HUES48 (cell line): ENCODE data around the gene PLXNA1.

Experiments used
- H3K27ac ChIP-seq: one replicate; pipeline ENCODE4 v1.7.0; 2013; ENCODE audit warnings: low read depth, low read length, inconsistent platforms
- H3K27me3 ChIP-seq: 2 replicates; pipeline ENCODE4 v1.6.1; 2013; ENCODE audit warnings: mild to moderate bottlenecking, low read length; ENCODE audit not compliant: control insufficient read depth, insufficient read depth
- H3K36me3 ChIP-seq: 2 replicates; pipeline ENCODE4 v1.6.1; 2013; ENCODE audit warnings: low read length; ENCODE audit not compliant: control insufficient read depth, insufficient read depth
- H3K4me1 ChIP-seq: 2 replicates; pipeline ENCODE4 v1.6.1; 2013; ENCODE audit warnings: mild to moderate bottlenecking, low read length; ENCODE audit not compliant: control insufficient read depth, insufficient read depth
- H3K4me3 ChIP-seq: 2 replicates; pipeline ENCODE4 v1.5.1; 2013; ENCODE audit warnings: mild to moderate bottlenecking, low read depth, low read length
- H3K9ac ChIP-seq: 2 replicates; pipeline ENCODE4 v1.6.1; 2013; ENCODE audit warnings: mild to moderate bottlenecking, low read depth, low read length, moderate library complexity
- H3K9me3 ChIP-seq: 2 replicates; pipeline ENCODE4 v1.6.1; 2013; ENCODE audit warnings: low read length; ENCODE audit not compliant: control insufficient read depth, insufficient read depth

PLXNA1 gene

DNA sequence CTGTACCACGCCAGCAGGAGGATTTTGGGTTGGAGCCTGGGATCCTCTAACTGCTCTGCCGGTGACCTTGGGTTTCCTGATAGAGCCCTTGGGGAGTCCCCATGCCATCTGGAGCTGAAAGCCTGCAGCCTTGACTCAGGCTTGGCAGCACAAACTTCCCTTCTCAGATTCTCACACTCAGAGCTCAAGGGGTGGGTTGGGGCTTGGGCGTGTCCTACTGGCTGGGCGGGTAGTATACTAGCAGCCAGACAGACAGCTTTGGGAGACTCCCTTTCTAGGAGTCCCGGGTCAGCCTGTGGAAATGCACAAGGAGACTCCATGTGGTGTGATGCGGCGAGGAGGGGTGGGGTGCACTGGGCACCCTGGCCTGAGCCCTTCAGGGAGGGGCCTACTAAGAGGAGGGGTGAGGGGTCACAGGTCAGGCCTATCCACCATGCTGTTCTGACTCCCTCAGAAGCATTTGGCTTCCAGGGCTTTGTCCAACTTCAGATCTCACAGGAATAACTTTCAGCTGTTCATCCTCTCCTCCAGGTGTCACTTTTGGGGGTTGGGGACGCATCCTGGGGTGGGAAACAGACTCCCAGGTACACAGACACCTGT, 21.6 kb upstream of the PLXNA1 start:
- H3K27me3 ChIP-seq, result no peaks in the 10 kb centered on the region
- no peaks in the 10 kb centered on the region for H3K36me3 ChIP-seq
- H3K4me3 ChIP-seq, result no peak overlapping the region
- H3K27ac ChIP-seq, result no peak overlapping the region
- no peaks in the 10 kb centered on the region for H3K9me3 ChIP-seq
- peaks cover 8% of the 10 kb centered on the region; the same call in 1 of the 2 replicates for H3K4me1 ChIP-seq
- no peak overlapping the region for H3K9ac ChIP-seq

DNA sequence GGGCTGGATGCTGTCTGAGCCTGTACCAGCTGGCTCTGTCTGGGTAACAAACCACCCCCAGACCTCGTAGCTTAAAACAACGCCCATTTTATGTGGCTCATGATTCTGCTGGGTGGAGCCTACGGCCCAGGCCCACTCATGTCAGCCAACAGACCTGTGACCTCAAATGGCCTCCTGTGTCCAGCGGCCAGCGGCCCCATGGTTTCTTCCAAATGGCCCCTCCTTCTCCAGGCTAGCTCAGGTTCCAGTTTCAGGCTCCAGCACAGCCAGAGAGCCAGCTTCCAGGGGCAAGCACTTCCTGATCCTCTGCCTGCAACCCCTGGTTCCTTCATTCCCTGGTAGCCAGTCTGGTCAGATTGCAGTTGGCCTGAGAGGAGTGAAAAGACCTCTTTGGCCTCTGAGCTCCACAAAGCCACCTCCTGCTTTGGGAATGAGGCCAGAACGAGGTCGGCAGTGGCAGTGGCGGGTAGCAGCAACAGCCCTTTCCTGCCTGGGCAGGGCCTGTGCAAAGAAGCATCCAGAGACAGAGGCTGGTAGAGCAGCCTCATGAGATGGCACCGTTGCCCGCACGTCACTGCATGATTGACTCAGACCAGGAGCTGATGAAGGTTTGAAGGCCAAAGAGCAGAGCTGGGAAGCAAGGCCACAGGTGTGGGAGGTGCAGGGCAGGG, 21.0 kb upstream of the PLXNA1 start:
- Histone ChIP-seq H3K36me3 (no peaks in the 10 kb centered on the region), H3K4me1 (peaks cover 8% of the 10 kb centered on the region; the same call in 1 of the 2 replicates), H3K27ac (no peak overlapping the region), H3K9me3 (no peaks in the 10 kb centered on the region), H3K4me3 (no peak overlapping the region), H3K9ac (no peak overlapping the region), H3K27me3 (no peaks in the 10 kb centered on the region)

DNA sequence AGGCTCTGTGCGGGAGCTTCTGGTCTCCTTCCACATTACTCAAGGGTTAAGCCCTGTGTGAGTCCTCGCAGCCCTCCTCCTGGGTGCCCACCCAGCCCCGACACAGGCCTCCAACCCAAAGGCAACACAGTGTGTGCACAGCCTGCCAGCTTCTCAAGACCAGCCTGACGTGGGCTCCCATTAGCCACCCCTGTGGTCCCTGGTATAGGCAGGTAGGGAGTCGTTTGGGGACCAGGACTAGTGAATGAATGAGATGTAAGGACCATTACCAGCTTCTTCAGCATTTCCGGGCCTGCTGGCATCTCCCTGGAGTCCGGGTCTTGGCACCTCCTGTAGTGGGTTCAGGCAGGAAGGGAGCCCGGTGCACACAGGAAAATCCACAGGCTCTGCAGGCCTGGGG, 20.2 kb upstream of the PLXNA1 start:
- H3K36me3 ChIP-seq, result no peaks in the 10 kb centered on the region
- no peak overlapping the region for H3K9ac ChIP-seq
- H3K4me3 ChIP-seq, result no peak overlapping the region
- H3K27ac ChIP-seq, result no peak overlapping the region
- H3K9me3 ChIP-seq, result no peaks in the 10 kb centered on the region
- H3K27me3 ChIP-seq, result no peaks in the 10 kb centered on the region
- H3K4me1 ChIP-seq, result peaks cover 8% of the 10 kb centered on the region; the same call in 1 of the 2 replicates

DNA sequence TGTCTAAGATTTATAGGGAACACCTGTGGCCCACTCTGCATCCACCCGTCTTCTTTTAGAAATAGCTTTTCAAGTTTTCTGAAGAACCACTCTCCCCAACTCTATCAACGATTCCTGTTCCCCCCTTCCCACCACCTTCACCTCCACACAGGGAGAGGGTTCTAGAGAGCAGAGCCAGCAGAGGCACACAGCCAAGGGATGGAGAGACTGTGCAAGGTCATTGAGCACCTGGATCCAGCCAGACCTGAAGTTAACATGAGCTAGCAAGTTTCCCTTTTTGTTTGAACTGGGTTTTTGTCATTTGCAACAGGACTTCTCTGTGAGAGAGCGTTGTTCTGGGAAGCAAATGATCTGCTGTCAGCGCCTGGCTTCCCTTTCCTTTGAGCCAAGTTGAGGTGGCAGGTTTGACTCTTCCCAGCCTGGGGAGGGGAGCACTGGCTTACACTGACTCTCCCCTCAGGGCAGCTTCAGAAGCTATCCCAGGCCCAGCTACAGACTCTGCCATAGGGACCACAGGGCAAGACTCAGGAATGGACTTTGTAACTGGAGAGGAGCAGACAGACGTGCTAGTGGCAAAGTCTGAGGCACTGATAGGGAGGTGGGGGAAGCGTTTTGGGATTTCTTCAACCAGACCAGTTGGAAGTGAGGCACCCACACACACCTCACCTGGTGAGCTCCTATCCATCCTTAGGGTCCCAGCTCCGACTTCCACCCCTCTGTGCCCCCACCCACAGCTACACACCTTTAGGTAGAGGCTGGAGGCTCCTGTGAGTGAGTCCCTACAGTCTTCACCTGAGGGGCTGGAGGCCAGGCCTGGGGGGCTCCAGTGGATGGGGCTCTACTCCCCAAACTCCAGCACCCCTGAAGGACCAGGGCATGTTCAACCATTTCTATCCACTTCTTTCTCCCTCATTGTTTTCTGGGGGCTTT, 19.4 kb upstream of the PLXNA1 start:
- H3K27ac ChIP-seq, result no peak overlapping the region
- H3K4me3 ChIP-seq, result no peak overlapping the region
- H3K9me3 ChIP-seq, result no peaks in the 10 kb centered on the region
- H3K36me3 ChIP-seq, result no peaks in the 10 kb centered on the region
- no peak overlapping the region for H3K9ac ChIP-seq
- peaks cover 8% of the 10 kb centered on the region; the same call in 1 of the 2 replicates for H3K4me1 ChIP-seq
- H3K27me3 ChIP-seq, result no peaks in the 10 kb centered on the region

DNA sequence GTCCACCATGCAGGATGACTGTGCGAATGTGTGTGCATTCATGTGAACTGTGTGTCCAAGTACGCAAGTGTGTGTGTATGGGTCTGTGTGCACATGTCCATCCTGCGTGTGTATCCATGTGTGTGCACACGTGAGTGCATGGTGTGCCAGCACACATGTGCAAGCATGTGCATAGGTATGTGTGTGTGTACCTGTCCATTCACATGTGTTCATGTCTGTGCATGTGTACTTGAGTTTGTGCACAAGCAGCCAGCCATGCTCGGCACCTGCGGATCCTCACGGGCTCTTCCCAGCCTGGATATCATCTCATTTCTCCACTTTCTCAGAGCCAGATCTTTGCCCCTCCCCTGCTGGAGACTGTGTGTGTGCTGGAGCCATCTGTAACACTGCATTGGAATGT, 18.7 kb upstream of the PLXNA1 start:
- no peaks in the 10 kb centered on the region for H3K27me3 ChIP-seq
- peaks cover 11% of the 10 kb centered on the region; the same call in 1 of the 2 replicates for H3K4me1 ChIP-seq
- no peaks in the 10 kb centered on the region for H3K9me3 ChIP-seq

DNA sequence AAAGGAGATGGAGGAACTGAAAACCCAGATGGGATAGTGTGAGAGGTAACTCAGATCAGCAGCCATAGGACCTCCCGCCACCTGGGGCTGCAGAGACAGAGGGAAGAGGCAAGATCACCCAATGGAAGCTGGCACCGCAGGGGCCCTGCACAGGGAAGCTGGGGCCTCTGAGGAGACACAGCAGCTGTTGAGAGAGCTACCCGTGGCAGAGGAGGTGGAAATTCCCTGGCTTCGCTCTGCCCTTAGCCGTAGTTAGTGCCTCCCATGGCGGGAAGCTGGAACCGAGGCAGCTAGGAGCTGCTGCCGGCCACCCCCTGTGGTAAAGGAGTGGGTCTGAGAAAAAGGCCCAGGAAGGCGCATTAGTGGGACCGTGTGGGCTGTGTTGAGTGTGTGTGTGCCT, 18.0 kb upstream of the PLXNA1 start:
- no peaks in the 10 kb centered on the region for H3K36me3 ChIP-seq
- no peak overlapping the region for H3K4me3 ChIP-seq
- no peaks in the 10 kb centered on the region for H3K27me3 ChIP-seq
- no peaks in the 10 kb centered on the region for H3K9me3 ChIP-seq
- H3K4me1 ChIP-seq, result peaks cover 10% of the 10 kb centered on the region; the same call in 1 of the 2 replicates
- H3K27ac ChIP-seq, result no peak overlapping the region
- H3K9ac ChIP-seq, result no peak overlapping the region

More for the DNA sequence above, 18.7 kb upstream of the PLXNA1 start:
- no peak overlapping the region for H3K4me3 ChIP-seq
- H3K9ac ChIP-seq, result no peak overlapping the region
- H3K27ac ChIP-seq, result no peak overlapping the region
- H3K36me3 ChIP-seq, result no peaks in the 10 kb centered on the region

DNA sequence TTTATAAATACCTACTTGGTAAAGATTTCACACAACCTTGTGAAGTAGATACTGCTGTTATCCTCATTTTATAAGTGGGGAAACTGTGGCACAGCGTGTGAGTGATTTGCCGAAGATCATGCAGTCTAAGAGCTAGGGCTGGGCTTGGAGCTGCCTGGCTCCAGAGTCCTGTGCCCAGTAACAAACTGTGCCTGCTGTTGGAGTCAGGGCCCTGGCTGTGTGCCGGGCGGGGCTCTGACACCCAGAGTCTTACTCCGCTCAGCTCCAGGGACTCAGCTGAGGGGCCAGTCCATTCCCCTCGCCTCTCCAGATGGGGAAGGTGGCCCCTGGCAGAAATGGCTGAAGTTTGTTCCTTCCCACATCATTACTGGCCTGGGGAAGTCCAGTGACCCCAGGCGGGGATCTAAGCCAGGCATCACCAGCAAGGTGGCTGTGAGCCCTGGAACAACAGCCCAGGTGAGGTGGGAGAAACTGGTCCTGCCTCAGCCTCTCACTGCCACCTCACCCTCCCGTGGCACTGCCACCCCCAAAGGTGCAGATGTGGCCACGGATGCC, 17.3 kb upstream of the PLXNA1 start:
- H3K27ac ChIP-seq, result no peak overlapping the region
- H3K4me1 ChIP-seq, result peaks cover 5% of the 10 kb centered on the region; the same call in 1 of the 2 replicates
- no peaks in the 10 kb centered on the region for H3K36me3 ChIP-seq
- no peak overlapping the region for H3K9ac ChIP-seq
- H3K4me3 ChIP-seq, result no peak overlapping the region
- no peaks in the 10 kb centered on the region for H3K9me3 ChIP-seq
- H3K27me3 ChIP-seq, result no peaks in the 10 kb centered on the region

DNA sequence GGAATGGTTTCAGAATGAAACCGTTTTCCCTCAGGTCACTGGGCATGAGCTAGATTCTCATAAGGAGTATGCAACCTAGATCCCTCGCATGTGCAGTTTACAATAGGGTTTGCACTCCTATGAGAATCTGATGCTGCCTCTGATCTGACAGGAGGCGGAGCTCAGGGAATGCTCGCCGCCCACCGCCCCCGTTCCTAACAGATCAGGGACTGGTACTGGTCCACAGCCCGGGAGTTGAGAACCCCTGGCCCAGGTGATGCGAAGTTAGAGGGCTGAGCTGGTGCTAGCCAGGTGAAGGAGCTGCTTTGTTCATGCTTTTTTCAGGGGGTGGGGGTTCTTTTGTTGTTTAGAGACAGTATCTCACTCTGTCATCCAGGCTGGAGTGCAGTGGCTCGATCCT, 15.5 kb upstream of the PLXNA1 start:
- Histone ChIP-seq H3K4me1 (0 out of 2 replicates have a peak, but pooled peaks cover 5% of the 10 kb centered on the region), H3K27me3 (no peaks in the 10 kb centered on the region)

DNA sequence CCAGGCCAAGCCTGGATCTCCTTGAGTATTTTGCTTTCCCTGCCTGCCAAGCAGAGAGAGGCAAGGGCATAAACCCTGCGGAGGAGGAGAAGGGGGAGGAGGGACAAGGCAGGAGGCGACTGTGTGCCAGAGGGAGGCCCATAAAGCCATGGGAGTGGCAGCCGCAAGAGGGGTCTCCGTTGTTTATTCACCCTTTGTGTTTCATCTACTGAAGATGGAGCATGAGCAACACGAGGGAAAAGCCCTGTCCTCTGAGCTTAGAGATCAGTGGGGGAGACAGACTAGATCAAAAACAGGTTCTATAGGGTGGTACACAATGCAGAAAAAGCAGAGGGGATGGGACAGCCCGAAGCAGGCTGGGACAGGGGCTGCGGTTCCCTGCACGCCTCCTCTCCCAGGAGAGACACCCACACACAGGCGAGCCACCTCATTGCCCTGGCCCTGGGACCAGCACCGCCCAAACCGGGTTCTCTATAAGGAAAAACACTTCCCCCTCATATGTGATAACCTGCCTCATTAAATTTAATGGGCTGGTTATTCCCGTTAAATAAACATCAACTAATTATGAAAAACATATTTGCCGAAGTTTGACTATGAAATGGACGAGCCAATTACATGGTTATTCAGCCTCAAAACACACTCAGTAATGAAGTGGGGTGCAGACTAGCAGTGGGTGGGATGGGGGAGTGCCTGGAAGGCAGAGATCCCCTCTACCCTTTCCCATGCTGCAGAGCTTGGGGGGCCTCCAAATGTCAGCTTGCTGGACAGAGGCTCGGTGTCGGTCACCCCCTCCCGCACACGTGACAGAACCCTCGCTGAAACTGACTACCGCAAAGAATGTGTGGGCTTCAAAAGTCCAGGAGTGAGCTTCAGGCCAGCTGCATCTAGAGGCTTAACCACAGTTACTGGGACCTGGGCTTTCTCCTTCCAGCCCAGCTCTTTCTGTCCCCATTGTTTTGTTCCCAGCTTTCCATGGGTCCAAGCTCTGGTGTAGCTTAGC, 14.2 kb upstream of the PLXNA1 start:
- Histone ChIP-seq H3K9ac (no peak overlapping the region), H3K27ac (no peak overlapping the region), H3K27me3 (no peaks in the 10 kb centered on the region), H3K4me3 (no peak overlapping the region), H3K36me3 (no peaks in the 10 kb centered on the region), H3K9me3 (no peaks in the 10 kb centered on the region), H3K4me1 (0 out of 2 replicates have a peak, but pooled peaks cover 5% of the 10 kb centered on the region)

More for the DNA sequence above, 15.5 kb upstream of the PLXNA1 start:
- no peak overlapping the region for H3K9ac ChIP-seq
- H3K27ac ChIP-seq, result no peak overlapping the region
- no peaks in the 10 kb centered on the region for H3K9me3 ChIP-seq
- H3K36me3 ChIP-seq, result no peaks in the 10 kb centered on the region
- no peak overlapping the region for H3K4me3 ChIP-seq

DNA sequence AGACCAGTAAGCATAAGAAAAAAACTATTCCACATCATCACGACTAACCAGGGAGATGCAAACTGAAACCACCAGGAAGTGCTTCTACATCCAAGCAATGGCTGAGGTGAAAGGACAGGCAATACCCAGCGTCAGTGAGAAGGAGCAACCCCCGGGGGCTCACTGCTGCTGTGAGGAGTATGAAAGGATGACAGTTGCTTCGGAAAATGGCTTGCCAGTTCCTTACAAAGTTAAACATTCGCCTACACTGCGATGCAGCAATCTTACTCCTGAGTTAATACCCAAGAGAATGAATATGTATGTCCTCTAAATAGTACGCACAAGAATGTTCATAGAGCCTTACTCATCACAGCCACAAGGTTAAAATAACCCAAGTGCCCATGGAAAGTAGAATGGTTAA, 13.3 kb upstream of the PLXNA1 start:
- Histone ChIP-seq H3K36me3 (no peaks in the 10 kb centered on the region), H3K27me3 (no peaks in the 10 kb centered on the region), H3K4me1 (0 out of 2 replicates have a peak, but pooled peaks cover 5% of the 10 kb centered on the region), H3K9me3 (no peaks in the 10 kb centered on the region; the same call in 1 of the 2 replicates), H3K4me3 (no peak overlapping the region), H3K27ac (no peak overlapping the region), H3K9ac (no peak overlapping the region)
